ENCODE data around the gene GSTT2B.
"Not testable (repeated sequence)": the region's sequence is repeated elsewhere in the genome, so short reads cannot be mapped to it uniquely, and the experiment has no call there.

Gene GSTT2B

GRCh38 chr22:23907423-23907822 is 53.6 kb downstream of the GSTT2B start:
- H3K27ac ChIP-seq (ENCODE audit: low read length), result not testable (repeated sequence)
- peaks cover 16% of the 10 kb centered on the region for H3K4me1 ChIP-seq (ENCODE audit: control insufficient read depth, low read depth, low read length)

More at GRCh38 chr22:23907423-23907822, 53.6 kb downstream of the GSTT2B start:
- H3K9ac ChIP-seq (ENCODE audit: low read length); H3K4me3 ChIP-seq (ENCODE audit: low read length); H3K27me3 ChIP-seq (ENCODE audit: control insufficient read depth, insufficient read depth, low read length); H3K36me3 ChIP-seq (ENCODE audit: control insufficient read depth, low read depth, low read length); H3K9me3 ChIP-seq (ENCODE audit: control insufficient read depth, low read depth, low read length): not testable (repeated sequence)

All from iPS-18a (cell line).